B cell (primary cell): Measurements from ENCODE around the gene NOTUM. TPM values are rescaled to one million over a fixed set of nuclear protein-coding genes. Genes with fewer than 3 reads are reported as not detected.

ENCODE experiments used
- ATAC-seq: fragments of 200-7000 bp; cut with Tn5 transposase; one replicate; pipeline ENCODE4 v1.10.0; 2021; ENCODE audit warnings: low read depth, mild to moderate bottlenecking, moderate number of reproducible peaks, moderate library complexity
- CTCF ChIA-PET: fragments of 350-600 bp; sonication (Branson Sonifier 250); formaldehyde crosslinking; loops from one replicate; lab custom pipeline; 2021; ENCODE audit warnings: antibody characterized with exemption, inconsistent platforms; lab: Charles Lee
- POLR2A ChIA-PET: fragments of 350-600 bp; sonication (Branson Sonifier 250); formaldehyde crosslinking; loops from one replicate; lab custom pipeline; 2021; ENCODE audit warnings: antibody characterized with exemption; lab: Charles Lee
- DNase-seq: peaks from one replicate; pipeline ENCODE4 v3.0.0; 2013
- H2AFZ ChIP-seq: 2 replicates; pipeline ENCODE4 v1.6.1; 2012; ENCODE audit warnings: mild to moderate bottlenecking, low read depth, low read length; ENCODE audit not compliant: insufficient read depth, poor library complexity, severe bottlenecking
- H3K27ac ChIP-seq, 2 donors: 1 replicate in 1 of 2; 2 replicates in 1 of 2; pipeline ENCODE4 v1.5.1; 2012 to 2013; ENCODE audit warnings: low read length in 2 of 2, mild to moderate bottlenecking in 2 of 2, moderate library complexity in 1 of 2
- H3K27me3 ChIP-seq, 4 experiments: fragments of 200-600 bp in 1 of 4; sonication (generic) in 1 of 4; replicated peaks in 1 of 4; 1 replicate in 2 of 4; 2 replicates in 2 of 4; pipeline versions ENCODE4 v1.6.1 to v1.7.0; 2013 to 2016; ENCODE audit warnings: low read length in 3 of 4, mild to moderate bottlenecking in 2 of 4, mixed read lengths in 1 of 4, moderate library complexity in 1 of 4; ENCODE audit not compliant: insufficient read depth in 4 of 4, control insufficient read depth in 3 of 4; ENCODE audit errors: control extremely low read depth in 1 of 4
- H3K36me3 ChIP-seq, 2 experiments: replicated peaks in 1 of 2; 1 replicate in 1 of 2; 2 replicates in 1 of 2; pipeline versions ENCODE4 v1.6.1 to v1.7.1; 2013; ENCODE audit warnings: low read length in 1 of 2; ENCODE audit not compliant: insufficient read depth in 2 of 2, control insufficient read depth in 1 of 2; ENCODE audit errors: control extremely low read depth in 1 of 2, extremely low read depth in 1 of 2
- H3K4me1 ChIP-seq, 2 donors: fragments of 200-600 bp in 1 of 2; sonication (generic) in 1 of 2; 1 replicate in 1 of 2; 2 replicates in 1 of 2; pipeline versions ENCODE4 v1.5.1 to v1.6.1; 2013 to 2017; ENCODE audit warnings: low read length in 2 of 2; ENCODE audit not compliant: control insufficient read depth in 2 of 2, insufficient read depth in 2 of 2
- H3K4me2 ChIP-seq: replicated peaks from 2 replicates; pipeline ENCODE3; 2012; ENCODE audit warnings: mild to moderate bottlenecking, low read depth, low read length; ENCODE audit not compliant: poor library complexity, severe bottlenecking
- H3K4me3 ChIP-seq, 5 experiments: fragments of 200-600 bp in 1 of 5; sonication (generic) in 1 of 5; 1 replicate in 3 of 5; 2 replicates in 2 of 5; pipeline versions ENCODE4 v1.5.1 to v1.7.0; 2011 to 2016; ENCODE audit warnings: low read length in 4 of 5, mild to moderate bottlenecking in 4 of 5, low read depth in 2 of 5, control low read depth in 1 of 5, moderate library complexity in 1 of 5; ENCODE audit not compliant: insufficient read depth in 1 of 5; ENCODE audit errors: control extremely low read depth in 1 of 5, extremely low read depth in 1 of 5
- H3K79me2 ChIP-seq: fragments of 200-600 bp; sonication (generic); one replicate; pipeline ENCODE4 v1.6.0; 2016; ENCODE audit warnings: low read length; ENCODE audit not compliant: control insufficient read depth, insufficient read depth
- H3K9ac ChIP-seq: fragments of 200-600 bp; sonication (generic); 2 replicates; pipeline ENCODE4 v1.6.1; 2017; ENCODE audit warnings: mild to moderate bottlenecking, low read length, moderate library complexity
- H3K9me3 ChIP-seq, 3 donors: one replicate each; pipeline versions ENCODE4 v1.6.1 to v1.7.1; 2013; ENCODE audit warnings: low read length in 2 of 3; ENCODE audit not compliant: control insufficient read depth in 2 of 3, insufficient read depth in 1 of 3; ENCODE audit errors: control extremely low read depth in 1 of 3
- H4K20me1 ChIP-seq: 2 replicates; pipeline ENCODE4 v1.6.0; 2012; ENCODE audit warnings: mild to moderate bottlenecking, low read length; ENCODE audit not compliant: insufficient read depth, control insufficient read depth, poor library complexity, severe bottlenecking
- H3K27ac Mint-ChIP-seq: one replicate; pipeline ENCODE4 v1.8.0; 2021; ENCODE audit warnings: mixed read lengths
- H3K27me3 Mint-ChIP-seq: one replicate; pipeline ENCODE4 v1.8.0; 2021; ENCODE audit warnings: mixed read lengths
- H3K4me1 Mint-ChIP-seq: one replicate; pipeline ENCODE4 v1.8.0; 2021; ENCODE audit warnings: mixed read lengths
- H3K4me3 Mint-ChIP-seq: one replicate; pipeline ENCODE4 v1.8.0; 2021; ENCODE audit warnings: mixed read lengths
- H3K9me3 Mint-ChIP-seq: one replicate; pipeline ENCODE4 v1.8.0; 2022; ENCODE audit warnings: mixed read lengths; ENCODE audit not compliant: insufficient read depth
- CTCF ChIP-seq: fragments of 200-600 bp; IDR thresholded peaks from one replicate; pipeline ENCODE4 v1.8.0; 2022; ENCODE audit warnings: antibody characterized with exemption, mild to moderate bottlenecking
- EZH2 ChIP-seq: IDR thresholded peaks from 2 replicates; pipeline ENCODE4 v1.6.1; 2012; ENCODE audit warnings: borderline replicate concordance, low read depth, mild to moderate bottlenecking, moderate library complexity, low read length; ENCODE audit not compliant: insufficient read depth, poor library complexity, severe bottlenecking
- WGBS: methylation state at CpG from one replicate; pipeline ENCODE4 v1.1.5; 2013; ENCODE audit warnings: missing lambda C conversion rate; ENCODE audit not compliant: insufficient coverage; 5-methylcytosine and 5-hydroxymethylcytosine counted together
- intact Hi-C: fragments of 100-400 bp; cut with micrococcal nuclease; formaldehyde crosslinking; loops from one replicate; pipeline ENCODE4 v1.10.0; 2022
- polyA plus RNA-seq: library from polyadenylated mRNA; depleted of rRNA; stranded (reverse); fragments of >200 nt; gene quantifications from 2 replicates; pipeline ENCODE4 v1.2.3, GENCODE V29; 2012
- total RNA-seq, 2 donors: library from RNA; stranded (reverse); fragments of 120-200 nt in 1 of 2; gene quantifications; 1 replicate in 1 of 2; 2 replicates in 1 of 2; pipeline versions ENCODE4 v1.2.3 to v1.2.4, GENCODE V29; 2013 to 2022

NOTUM gene
- total and polyA plus RNA-seq, 2 donors (not counting 1 experiment from before 2014, with no cell fraction given), result not detected

DNA sequence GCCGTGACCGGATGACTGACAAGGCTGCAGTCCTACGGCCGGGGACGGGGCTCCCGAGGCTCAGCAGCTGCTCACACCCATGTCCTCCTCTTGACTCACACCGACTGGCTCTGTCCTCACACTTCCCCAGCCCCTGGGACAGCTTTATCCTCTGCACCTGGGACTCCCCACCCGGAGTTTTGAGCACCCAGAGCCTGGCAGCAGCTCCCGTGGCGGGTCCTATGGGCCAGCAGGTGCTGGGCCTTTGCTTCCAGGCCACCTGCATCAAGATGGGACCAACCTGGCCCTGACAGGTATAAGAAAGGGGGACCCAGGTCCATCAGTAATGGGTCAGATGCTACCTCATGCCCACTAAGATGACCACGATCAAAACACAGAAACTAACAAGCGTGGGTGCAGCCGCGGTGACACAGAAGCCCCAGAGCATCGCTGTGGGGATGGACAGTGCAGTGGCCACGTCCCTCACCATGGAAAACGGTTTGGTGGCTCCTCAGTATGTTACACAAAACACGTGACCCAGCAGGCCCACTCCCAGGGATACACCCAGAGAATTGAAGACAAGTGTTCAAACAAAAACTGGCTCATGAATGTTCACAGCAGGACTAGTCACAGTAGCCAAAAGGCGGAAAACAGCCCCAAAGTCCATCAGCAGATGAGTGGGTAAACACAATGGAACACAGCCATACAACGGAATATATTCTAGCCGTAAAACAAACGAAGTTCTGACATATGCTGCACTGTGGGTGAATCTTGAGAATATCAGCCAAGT, 3.3 kb upstream of the NOTUM start:
- Mint-ChIP-seq H3K27me3 (peaks cover 5% of the 10 kb centered on the region), H3K27ac (no peak overlapping the region), H3K4me3 (no peak overlapping the region), H3K4me1 (peaks cover 15% of the 10 kb centered on the region), H3K9me3 (no peaks in the 10 kb centered on the region)
- intact Hi-C loops, result no loop called here
- no peaks in the 10 kb centered on the region for H4K20me1 ChIP-seq
- H3K4me3 ChIP-seq, result no peak overlapping the region
- H3K27me3 ChIP-seq, result peaks cover 0 to 31% (median 11%) of the 10 kb centered on the region in 4 experiments
- no peak overlapping the region for H3K9ac ChIP-seq
- peaks cover 33 to 37% of the 10 kb centered on the region in 2 donors for H3K4me1 ChIP-seq
- CTCF ChIA-PET, result interaction anchor here (0.7 to 1.3 kb wide), 3 partner anchors 10 to 55 kb away, joined by 3 read pairs; no protein-coding TSS in a partner anchor
- POLR2A ChIA-PET, result no interaction called here
- H3K4me2 ChIP-seq, result no peak overlapping the region
- DNase-seq (no peak), ATAC-seq (no peak)
- no peak overlapping the region for H3K27ac ChIP-seq
- H3K36me3 ChIP-seq, result no peaks in the 10 kb centered on the region
- no peak for TF ChIP-seq EZH2
- TF ChIP-seq CTCF, result no peak
- H2AFZ ChIP-seq, result no peak overlapping the region
- 89% methylated on average over 22 of the region's 22 CpGs for WGBS
- peaks cover 0 to 3% (median 0%) of the 10 kb centered on the region in 3 donors for H3K9me3 ChIP-seq
- H3K79me2 ChIP-seq, result no peaks in the 10 kb centered on the region
